ENCODE data around the gene ZFP42.

DNA sequence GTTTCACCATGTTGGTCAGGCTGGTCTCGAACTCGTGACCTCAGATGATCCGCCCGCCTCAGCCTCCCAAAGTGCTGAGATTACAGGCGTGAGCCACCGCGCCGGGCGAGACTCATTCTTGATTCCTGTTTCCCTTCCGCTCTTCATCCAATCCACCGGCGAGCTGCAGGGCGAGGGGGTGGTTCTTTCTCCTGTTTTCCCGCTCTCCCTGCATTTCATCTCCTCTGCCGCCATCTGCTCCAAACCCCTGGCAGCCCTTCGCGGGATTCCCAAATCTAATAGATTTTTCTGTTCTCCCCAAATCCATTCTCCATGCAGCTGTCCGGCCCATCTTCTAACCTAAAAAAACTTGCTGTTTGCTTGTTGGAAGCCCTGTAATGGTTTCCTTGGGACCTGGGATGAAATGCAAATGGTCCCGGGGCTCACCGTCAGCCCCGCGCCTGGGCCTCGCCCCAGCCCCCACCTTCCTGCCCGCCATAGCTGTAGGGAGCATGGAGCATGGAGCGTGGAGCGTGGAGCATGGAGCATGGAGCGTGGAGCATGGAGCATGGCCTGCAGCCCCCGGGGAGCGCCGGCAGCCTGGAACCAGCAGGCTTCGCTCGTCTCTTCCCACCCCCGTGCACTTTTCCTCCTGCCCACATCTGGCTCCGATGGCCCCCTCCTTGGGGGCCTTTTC, 1.1 kb downstream of the ZFP42 start:
- TF ChIP-seq GATA3 (IDR thresholded peaks at IDR 0.05; ENCODE audit: low read depth, low read length) (no peak), GATA2 (IDR thresholded peaks at IDR 0.05; ENCODE audit: low read depth, low read length) (no peak)

Measured in SH-SY5Y (cell line).